GM21723 (cell line): ENCODE results near the gene TRIM38.
"Not testable (repeated sequence)": the region's sequence is repeated elsewhere in the genome, so short reads cannot be mapped to it uniquely, and the experiment has no call there.

Experiments used
- ATAC-seq: cut with Tn5 transposase; IDR thresholded peaks from one replicate; pipeline ENCODE4 v1.9.1; 2021; ENCODE audit warnings: mild to moderate bottlenecking, moderate library complexity; ENCODE audit not compliant: unreplicated experiment

Gene TRIM38

DNA sequence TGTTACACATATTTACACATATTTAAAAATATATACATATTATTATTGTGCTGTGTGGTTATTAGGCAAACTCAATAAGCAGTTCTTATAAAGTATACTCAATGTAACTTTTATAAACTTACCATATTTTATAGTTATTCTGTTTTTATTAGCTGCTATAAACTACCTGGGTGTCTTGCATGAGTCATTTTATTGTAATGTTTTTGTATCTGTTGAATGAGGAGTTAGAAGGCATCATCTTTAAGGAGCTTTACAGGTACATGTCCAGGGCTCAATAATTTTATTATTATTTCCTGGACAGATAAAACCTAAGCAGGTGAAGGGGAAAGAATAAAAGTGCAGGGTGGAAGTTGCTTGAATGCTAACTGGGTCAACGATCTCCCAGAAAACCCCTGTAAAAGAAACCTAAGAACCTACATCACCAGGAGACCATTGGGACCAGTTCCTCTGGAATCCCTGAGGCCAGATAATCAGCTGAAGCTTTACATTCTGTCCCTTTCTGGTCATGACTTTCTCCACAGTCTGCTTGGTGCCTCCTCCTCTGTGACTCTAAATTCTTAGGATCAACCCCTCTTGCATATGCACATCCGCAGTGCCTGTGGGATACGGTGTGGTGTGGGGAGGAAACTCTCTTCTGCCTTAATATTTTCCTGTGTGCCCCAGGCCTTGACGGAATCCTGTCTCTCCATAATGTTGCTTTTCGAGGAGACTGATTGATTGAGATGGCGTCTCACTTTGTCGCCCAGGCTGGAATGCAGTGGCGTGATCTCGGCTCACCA, 38.0 kb downstream of the TRIM38 start:
- no peak for ATAC-seq

GRCh38 chr6:26003102-26003694, 40.6 kb downstream of the TRIM38 start:
- no peak for ATAC-seq

GRCh38 chr6:26006086-26006939, 43.7 kb downstream of the TRIM38 start:
- ATAC-seq, result no peak

GRCh38 chr6:26006940-26007305, 44.3 kb downstream of the TRIM38 start:
- not testable (repeated sequence) for ATAC-seq

DNA sequence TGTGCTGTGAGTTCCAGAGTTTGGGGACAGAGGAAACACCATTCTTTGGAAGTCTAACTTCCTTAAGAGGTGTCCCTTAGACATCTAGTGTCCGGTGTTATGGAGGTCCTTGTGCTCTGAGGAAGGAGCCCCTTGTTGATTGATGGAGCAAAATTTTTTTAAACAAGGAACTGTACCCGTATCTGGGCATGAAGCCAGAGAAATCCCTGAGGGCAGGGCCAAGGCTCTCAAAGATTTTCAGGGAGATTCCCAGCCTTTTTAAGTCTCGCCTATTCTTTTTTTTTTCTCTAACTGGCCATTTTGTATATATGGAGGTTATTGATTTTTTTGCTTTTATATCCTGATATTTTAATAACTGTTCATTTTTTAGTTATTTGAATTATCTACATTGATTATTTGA, 45.9 kb downstream of the TRIM38 start:
- no peak for ATAC-seq

DNA sequence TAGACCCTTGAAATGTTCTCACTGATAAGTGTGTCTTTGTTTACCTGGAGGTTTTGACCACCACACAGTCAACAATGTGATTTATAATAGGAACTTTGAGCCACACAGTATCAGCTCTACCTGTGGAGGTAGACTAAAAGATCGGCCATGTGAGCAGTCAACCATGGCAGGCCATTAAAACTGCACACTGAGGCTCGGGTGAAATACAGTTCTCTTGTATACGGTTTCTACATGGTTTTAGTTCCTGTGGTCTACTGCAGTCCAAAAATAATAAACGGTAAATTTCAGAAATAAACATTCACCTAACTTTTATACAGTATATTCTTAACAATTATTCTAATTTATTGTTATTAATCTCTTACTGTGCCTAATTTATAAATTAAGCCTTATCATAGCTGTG, 47.2 kb downstream of the TRIM38 start:
- no peak for ATAC-seq

- no peak for ATAC-seq
Observed at GRCh38 chr6:26012061-26012460, 49.5 kb downstream of the TRIM38 start.

DNA sequence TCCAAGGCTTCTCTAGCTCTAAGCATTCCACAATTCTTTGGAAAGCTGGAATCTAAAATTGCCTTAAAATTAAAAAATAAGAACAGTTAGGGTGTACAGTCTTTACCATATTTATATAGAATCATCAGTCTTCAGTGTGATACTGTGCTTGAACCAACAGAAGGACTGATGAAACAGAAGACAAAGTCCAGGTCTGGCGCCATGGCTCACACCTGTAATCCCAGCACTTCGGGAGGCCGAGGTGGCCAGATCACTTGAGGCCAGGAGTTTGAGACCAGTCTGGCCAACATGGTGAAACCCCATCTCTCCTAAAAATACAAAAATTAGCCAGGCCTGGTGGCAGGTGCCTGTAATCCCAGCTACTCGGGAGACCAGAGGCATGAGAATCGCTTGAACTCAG, 51.8 kb downstream of the TRIM38 start:
- ATAC-seq, result not testable (repeated sequence)

DNA sequence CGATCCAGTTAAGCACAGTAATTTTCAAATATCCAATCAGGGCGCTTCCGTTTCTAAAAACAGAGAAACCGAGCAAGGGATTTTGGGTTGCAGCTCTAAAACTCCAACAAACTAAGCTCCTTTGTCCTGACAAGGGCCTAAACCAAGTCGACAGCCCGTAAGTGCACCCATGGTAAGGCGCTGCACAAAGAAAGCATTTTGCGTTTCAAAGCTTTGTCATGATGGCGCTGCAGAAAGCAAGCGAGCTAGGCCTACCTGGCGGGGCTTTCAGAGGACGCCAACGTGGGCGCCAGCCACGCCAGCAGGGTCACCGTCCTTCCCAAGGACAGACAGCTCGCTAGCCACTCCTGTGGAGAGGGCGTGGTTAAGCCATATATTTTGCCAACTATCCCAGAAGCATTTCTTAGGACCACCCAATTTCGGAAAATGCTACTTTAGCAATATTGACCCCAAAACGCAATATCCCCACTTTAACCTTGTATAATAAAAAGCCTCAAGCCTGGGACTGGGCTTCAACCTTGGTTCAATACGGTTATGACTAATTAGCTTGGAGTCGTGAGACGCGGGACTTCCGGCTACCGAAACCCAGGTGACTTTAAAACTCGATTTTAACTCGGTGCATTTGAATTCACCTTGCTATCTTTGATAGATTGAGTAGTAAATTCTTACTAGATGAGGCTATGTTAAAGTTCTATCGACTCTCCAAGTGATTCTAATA, 53.8 kb downstream of the TRIM38 start:
- ATAC-seq, result no peak

DNA sequence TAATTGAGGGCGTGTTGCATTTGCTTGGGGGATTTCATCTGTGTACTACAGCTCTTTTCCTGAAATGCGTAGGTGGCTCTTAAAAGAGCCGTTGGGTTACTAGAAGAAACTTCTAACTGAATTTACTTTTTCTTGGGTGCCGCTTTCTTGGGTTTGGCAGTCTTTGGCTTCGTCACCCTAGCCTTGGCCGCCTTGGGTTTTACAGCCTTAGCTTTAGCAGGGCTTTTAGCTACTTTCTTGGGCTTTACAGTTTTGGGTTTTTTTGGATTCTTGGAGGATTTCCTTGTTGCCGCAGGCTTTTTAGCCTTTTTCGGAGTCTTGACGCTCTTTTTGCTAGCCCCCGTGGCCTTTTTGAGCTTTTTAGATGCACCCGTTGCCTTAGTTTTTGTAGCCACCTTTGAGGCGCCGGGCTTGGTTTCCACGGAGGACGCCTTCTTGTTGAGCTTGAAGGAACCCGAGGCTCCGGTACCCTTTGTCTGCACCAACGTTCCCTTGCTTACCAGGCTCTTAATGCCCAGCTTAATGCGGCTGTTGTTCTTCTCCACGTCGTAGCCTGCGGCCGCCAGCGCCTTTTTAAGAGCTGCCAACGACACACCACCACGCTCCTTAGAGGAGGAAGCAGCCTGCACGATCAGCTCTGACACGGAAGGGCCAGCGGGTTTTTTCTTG, 54.5 kb downstream of the TRIM38 start:
- no peak for ATAC-seq

DNA sequence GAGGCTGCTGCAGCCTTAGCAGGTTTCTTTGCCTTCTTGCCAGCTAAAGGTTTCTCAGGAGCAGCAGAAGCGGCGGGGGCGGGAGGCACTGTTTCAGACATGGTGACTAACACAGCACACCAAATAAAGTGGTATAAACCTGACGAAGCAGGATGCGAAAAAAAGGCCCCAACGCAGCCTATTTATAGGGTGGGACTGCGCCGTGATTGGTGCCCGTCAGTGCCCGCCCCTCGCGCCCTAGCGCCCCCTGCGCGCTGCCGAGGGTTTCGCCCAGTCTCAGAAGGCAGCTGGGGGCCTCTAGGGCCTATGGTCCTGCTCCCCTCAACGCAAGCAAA, 55.0 kb downstream of the TRIM38 start:
- ATAC-seq, result no peak

DNA sequence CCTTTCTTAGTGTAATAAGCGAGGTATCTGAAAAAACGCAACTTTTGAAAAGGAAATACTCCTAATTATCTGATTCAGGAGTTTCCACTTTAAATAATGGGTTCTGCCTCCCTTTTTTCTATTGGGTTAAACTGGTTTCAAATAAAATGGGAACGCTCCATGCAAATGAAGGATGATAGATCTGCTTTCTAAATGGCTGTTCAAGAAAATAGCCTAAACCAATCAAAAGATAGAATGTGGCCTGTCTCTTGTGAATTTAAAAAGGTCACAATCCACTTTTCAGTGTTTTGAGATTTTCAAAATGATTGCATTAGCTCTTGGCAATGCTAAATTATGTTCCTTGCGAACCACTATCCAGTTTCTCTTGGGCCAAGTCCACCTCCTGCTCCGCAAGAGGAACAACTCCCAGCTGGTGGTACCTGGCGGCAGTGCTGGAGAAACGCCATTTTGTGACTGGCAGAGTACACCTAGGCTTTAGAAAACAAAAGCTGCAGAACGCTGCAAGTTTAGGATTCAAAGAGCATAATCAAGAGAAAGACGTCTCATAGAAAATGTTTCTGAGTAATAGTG, 56.7 kb downstream of the TRIM38 start:
- no peak for ATAC-seq

GRCh38 chr6:26019967-26020328, 57.3 kb downstream of the TRIM38 start:
- ATAC-seq, result no peak

DNA sequence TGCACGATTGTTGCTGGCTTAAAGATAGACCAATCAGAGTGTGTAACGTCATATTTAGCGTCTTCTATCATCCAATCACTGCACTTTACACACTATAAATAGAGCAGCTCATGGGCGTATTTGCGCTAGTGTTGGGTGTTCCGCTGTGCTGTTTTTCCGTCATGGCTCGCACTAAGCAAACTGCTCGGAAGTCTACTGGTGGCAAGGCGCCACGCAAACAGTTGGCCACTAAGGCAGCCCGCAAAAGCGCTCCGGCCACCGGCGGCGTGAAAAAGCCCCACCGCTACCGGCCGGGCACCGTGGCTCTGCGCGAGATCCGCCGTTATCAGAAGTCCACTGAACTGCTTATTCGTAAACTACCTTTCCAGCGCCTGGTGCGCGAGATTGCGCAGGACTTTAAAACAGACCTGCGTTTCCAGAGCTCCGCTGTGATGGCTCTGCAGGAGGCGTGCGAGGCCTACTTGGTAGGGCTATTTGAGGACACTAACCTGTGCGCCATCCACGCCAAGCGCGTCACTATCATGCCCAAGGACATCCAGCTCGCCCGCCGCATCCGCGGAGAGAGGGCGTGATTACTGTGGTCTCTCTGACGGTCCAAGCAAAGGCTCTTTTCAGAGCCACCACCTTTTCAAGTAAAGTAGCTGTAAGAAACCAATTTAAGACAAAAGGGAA, 57.9 kb downstream of the TRIM38 start:
- ATAC-seq, result peak; percentile 54

- ATAC-seq, result peak; percentile 23
Observed at GRCh38 chr6:26021001-26021349, 58.4 kb downstream of the TRIM38 start.

DNA sequence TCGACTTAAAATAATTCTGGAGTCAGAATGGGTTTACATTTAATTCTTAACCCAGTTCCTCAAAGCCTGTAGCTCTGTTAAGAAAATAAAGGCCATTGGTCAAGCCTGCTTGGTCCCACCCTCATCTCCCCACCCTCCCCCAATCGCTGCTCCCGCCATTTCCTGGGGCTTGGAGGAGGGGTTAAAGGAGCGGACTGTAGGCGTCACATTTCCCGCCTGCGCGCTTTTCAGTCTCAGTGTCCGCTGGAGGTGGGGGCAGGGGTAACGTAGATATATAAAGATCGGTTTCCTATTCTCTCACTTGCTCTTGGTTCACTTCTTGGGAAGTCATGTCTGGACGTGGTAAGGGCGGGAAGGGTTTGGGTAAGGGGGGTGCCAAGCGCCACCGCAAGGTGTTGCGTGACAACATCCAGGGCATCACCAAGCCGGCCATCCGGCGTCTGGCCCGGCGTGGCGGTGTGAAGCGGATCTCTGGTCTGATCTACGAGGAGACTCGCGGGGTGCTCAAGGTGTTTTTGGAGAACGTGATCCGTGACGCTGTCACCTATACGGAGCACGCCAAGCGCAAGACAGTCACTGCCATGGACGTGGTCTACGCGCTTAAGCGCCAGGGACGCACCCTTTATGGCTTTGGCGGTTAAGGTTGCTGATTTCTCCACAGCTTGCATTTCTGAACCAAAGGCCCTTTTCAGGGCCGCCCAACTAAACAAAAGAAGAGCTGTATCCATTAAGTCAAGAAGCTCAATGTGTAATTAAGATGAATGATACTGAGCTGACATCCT, 58.9 kb downstream of the TRIM38 start:
- peak; percentile 62 for ATAC-seq

DNA sequence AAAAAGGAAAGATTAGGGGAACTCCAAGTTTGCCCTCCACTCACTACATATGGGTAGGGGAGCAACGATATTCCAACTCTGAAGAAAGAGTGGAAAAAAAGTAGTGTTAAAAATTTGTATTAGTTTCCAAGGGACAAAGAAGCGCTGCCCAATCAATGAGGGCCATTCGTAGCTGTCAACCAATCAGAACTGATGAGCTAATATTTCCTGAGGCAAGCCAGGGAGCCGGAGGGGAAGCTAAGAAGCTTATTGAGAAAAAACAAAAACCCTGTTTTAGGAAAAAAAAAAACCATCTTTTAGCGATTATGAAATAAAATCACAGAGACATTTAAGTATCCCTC, 59.5 kb downstream of the TRIM38 start:
- ATAC-seq, result no peak

DNA sequence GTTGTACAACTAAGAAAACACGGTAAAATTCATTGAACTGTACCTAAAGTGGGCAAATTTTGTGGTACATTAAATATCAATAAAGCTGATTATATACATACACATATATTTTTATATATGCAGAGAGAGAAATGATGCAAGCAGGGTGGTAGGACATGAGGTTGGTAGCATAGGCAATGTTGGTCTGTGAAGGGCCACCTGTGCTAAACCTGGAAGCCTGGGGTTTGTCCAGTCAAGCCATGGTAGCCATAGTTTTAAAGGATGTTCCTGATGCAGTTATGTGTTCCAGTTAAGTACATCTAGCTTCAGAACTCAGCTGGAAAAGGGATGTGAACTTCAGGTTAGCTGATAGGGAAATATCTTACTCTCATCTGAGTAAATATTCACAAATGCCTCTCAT, 60.1 kb downstream of the TRIM38 start:
- ATAC-seq, result no peak

- ATAC-seq, result no peak
Observed at GRCh38 chr6:26024651-26025046, 62.0 kb downstream of the TRIM38 start.
